Activated CD4-positive, alpha-beta memory T cell treated with anti-CD3 and anti-CD28 coated beads, Interleukin-2, amount 10 ng/mL, durations not matched to agents 7 days and 5 days (primary cell): ENCODE measurements around the gene GBP7. TPM values are rescaled to one million over a fixed set of nuclear protein-coding genes. Genes with fewer than 3 reads are reported as not detected.
"Not testable (repeated sequence)": the region's sequence is repeated elsewhere in the genome, so short reads cannot be mapped to it uniquely, and the experiment has no call there.

ENCODE experiments used
- CTCF ChIA-PET: fragments of 350-600 bp; sonication (Branson Sonifier 250); formaldehyde crosslinking; loops from one replicate; lab custom pipeline; 2021; ENCODE audit warnings: antibody characterized with exemption, inconsistent platforms; lab: Charles Lee
- POLR2A ChIA-PET: fragments of 350-600 bp; sonication (Branson Sonifier 250); formaldehyde crosslinking; loops from one replicate; lab custom pipeline; 2021; ENCODE audit warnings: antibody characterized with exemption; lab: Charles Lee
- DNase-seq: peaks from one replicate; pipeline ENCODE4 v3.0.0-alpha.2; 2020
- H3K27ac Mint-ChIP-seq: one replicate; pipeline ENCODE4 v1.8.0; 2021; ENCODE audit warnings: mild to moderate bottlenecking, mixed read lengths
- H3K27me3 Mint-ChIP-seq: one replicate; pipeline ENCODE4 v1.8.0; 2021; ENCODE audit warnings: mixed read lengths
- H3K36me3 Mint-ChIP-seq: one replicate; pipeline ENCODE4 v1.8.0; 2021; ENCODE audit warnings: low read depth, mixed read lengths
- H3K4me1 Mint-ChIP-seq: one replicate; pipeline ENCODE4 v1.8.0; 2021; ENCODE audit warnings: mixed read lengths
- H3K4me3 Mint-ChIP-seq: one replicate; pipeline ENCODE4 v1.8.0; 2021; ENCODE audit warnings: mild to moderate bottlenecking, mixed read lengths
- H3K9me3 Mint-ChIP-seq: one replicate; pipeline ENCODE4 v1.8.0; 2021; ENCODE audit warnings: mixed read lengths
- total RNA-seq, 2 experiments: library from RNA; stranded (reverse); gene quantifications; one replicate each; pipeline ENCODE4 v1.2.3, GENCODE V29; 2021

GBP7 gene, protein sequence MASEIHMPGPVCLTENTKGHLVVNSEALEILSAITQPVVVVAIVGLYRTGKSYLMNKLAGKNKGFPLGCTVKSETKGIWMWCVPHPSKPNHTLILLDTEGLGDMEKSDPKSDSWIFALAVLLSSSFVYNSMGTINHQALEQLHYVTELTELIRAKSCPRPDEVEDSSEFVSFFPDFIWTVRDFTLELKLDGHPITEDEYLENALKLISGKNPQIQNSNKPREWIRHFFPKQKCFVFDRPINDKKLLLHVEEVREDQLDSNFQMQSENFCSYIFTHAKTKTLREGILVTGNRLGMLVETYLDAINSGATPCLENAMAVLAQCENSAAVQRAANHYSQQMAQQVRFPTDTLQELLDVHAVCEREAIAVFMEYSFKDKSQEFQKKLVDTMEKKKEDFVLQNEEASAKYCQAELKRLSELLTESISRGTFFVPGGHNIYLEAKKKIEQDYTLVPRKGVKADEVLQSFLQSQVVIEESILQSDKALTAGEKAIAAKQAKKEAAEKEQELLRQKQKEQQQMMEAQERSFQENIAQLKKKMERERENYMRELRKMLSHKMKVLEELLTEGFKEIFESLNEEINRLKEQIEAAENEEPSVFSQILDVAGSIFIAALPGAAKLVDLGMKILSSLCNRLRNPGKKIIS
- under 1 TPM; 0.15 to 0.30 TPM for total RNA-seq

GRCh38 chr1:89175601-89176256 lies at the start of gene GBP7:
GBP7 (minus strand) TSS chr1:89176003; CDS start chr1:89171935, 4,068 bp downstream.
- ChIA-PET POLR2A (interaction anchor here (1.2 kb wide), 1 partner anchor 48 kb away, joined by 3 read pairs; no protein-coding TSS in a partner anchor), CTCF (no interaction called here)
- peaks cover 3% of the 10 kb centered on the region for H3K9me3 Mint-ChIP-seq
- DNase-seq = no peak
- H3K27me3 Mint-ChIP-seq = no peaks in the 10 kb centered on the region
- H3K4me1 Mint-ChIP-seq = peaks cover 10% of the 10 kb centered on the region
- peaks cover 5% of the 10 kb centered on the region for H3K36me3 Mint-ChIP-seq
- H3K27ac Mint-ChIP-seq = no peak within 1 kb of the TSS
- no peak within 1 kb of the TSS for H3K4me3 Mint-ChIP-seq

DNA sequence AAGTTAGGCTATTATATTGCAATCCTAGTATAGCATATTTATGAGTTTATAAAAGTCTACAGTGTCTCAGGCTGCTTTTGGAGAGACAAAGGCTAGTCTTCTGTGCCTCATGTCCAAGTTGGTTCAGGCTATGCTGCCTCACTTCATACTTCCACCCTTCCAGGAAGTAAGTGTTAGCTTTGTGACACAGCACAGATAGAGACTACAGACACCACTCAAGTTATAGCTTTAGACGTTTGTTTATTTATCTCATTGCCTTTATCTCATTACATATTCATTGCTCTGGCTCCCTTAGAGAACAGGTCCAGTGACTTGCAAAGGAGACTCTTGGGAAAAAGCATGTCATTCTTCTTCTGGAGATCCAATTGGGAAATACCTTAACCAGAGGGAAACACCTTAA lies 45.5 kb upstream of the GBP7 start:
- peaks cover 23% of the 10 kb centered on the region for H3K9me3 Mint-ChIP-seq
- ChIA-PET CTCF (interaction anchor here (0.5 kb wide), 1 partner anchor 74 kb away, joined by 4 read pairs; no protein-coding TSS in a partner anchor), POLR2A (no interaction called here)
- H3K27ac Mint-ChIP-seq = no peak overlapping the region
- H3K27me3 Mint-ChIP-seq = no peaks in the 10 kb centered on the region
- DNase-seq = no peak
- H3K4me3 Mint-ChIP-seq = no peak overlapping the region
- no peaks in the 10 kb centered on the region for H3K4me1 Mint-ChIP-seq
- peaks cover 22% of the 10 kb centered on the region for H3K36me3 Mint-ChIP-seq

DNA sequence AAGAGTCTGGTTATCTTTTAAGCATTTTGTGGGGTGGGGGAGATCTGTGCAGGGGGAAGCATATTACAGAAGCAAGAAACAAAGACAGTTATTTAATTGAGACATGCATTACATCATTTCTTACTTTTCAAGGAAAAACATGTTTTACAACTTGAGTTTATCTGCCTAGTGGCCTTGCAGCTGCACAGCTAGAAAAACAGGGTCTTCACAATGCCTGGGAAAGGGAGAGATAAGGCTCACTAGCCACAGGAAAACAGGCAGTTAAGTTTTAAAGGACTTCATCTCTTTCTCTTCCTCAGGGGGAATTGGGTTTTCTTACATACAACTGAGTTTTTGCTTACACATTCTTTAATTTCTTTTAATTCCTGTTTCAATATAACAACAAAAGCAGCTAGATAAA lies 44.0 kb upstream of the GBP7 start:
- POLR2A ChIA-PET, DNase-seq: not testable (repeated sequence)

GRCh38 chr1:89218941-89219340 lies 43.1 kb upstream of the GBP7 start:
- POLR2A ChIA-PET, H3K27ac Mint-ChIP-seq, H3K27me3 Mint-ChIP-seq, H3K4me1 Mint-ChIP-seq, H3K4me3 Mint-ChIP-seq, CTCF ChIA-PET, DNase-seq: not testable (repeated sequence)
- Mint-ChIP-seq H3K36me3 (peaks cover 15% of the 10 kb centered on the region), H3K9me3 (peaks cover 22% of the 10 kb centered on the region)

More for the DNA sequence above, 44.0 kb upstream of the GBP7 start:
- H3K27me3 Mint-ChIP-seq, CTCF ChIA-PET, H3K4me1 Mint-ChIP-seq, H3K27ac Mint-ChIP-seq, H3K4me3 Mint-ChIP-seq: not testable (repeated sequence)
- Mint-ChIP-seq H3K9me3 (peaks cover 25% of the 10 kb centered on the region), H3K36me3 (peaks cover 12% of the 10 kb centered on the region)

DNA sequence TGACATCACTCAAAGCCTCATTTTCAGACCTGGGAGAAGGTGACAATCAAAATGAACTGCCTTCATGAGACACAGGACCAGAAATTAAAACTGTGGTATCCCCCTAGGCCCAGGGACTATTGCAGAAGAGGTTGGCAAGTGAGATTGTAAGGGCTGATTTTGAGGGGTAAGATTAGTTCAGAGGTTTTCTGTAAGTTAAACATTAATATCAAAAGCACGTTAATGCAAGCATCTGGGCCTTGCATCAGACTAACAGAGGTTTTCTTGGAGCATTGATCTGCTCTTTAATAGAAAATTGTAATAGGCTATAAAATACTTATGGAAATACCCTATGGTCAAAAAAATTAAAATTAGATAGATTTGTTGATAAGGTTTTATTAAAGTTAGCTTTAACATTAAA lies 37.5 kb upstream of the GBP7 start:
- no peak overlapping the region for H3K4me3 Mint-ChIP-seq
- H3K4me1 Mint-ChIP-seq = no peaks in the 10 kb centered on the region
- CTCF ChIA-PET = no interaction called here
- POLR2A ChIA-PET = no interaction called here
- H3K9me3 Mint-ChIP-seq = peaks cover 30% of the 10 kb centered on the region
- no peaks in the 10 kb centered on the region for H3K27me3 Mint-ChIP-seq
- no peak for DNase-seq
- no peak overlapping the region for H3K27ac Mint-ChIP-seq
- H3K36me3 Mint-ChIP-seq = peaks cover 15% of the 10 kb centered on the region

GRCh38 chr1:89211035-89211634 lies 35.3 kb upstream of the GBP7 start:
- DNase-seq = no peak
- no peak overlapping the region for H3K27ac Mint-ChIP-seq
- POLR2A ChIA-PET = no interaction called here
- CTCF ChIA-PET = no interaction called here
- no peak overlapping the region for H3K4me3 Mint-ChIP-seq
- H3K9me3 Mint-ChIP-seq = peaks cover 33% of the 10 kb centered on the region
- peaks cover 17% of the 10 kb centered on the region for H3K36me3 Mint-ChIP-seq
- peaks cover 2% of the 10 kb centered on the region for H3K4me1 Mint-ChIP-seq
- H3K27me3 Mint-ChIP-seq = no peaks in the 10 kb centered on the region

DNA sequence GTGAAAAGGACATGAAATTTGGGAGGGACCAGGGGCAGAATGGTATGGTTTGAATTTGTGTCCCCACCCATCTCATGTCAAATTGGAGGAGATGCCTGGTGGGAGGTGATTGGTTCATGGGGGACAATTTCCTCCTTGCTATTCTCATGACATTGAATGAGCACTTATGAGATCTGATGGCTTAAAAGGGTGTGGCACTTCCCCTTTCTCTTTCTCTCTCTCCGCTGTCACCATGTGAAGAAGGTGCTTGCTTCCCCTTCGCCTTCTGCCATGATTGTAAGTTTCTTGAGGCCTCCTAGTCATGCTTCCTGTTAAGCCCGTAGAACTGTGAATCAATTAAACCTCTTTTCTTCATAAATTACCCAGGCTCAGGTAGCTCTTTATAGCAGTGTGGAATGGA lies 30.6 kb upstream of the GBP7 start:
- peaks cover 47% of the 10 kb centered on the region for H3K36me3 Mint-ChIP-seq
- H3K4me3 Mint-ChIP-seq = no peak overlapping the region
- H3K4me1 Mint-ChIP-seq = peaks cover 10% of the 10 kb centered on the region
- ChIA-PET CTCF (no interaction called here), POLR2A (no interaction called here)
- H3K27me3 Mint-ChIP-seq = no peaks in the 10 kb centered on the region
- no peak for DNase-seq
- peaks cover 43% of the 10 kb centered on the region for H3K9me3 Mint-ChIP-seq
- no peak overlapping the region for H3K27ac Mint-ChIP-seq

- POLR2A ChIA-PET = interaction anchor here (0.8 to 1.5 kb wide), 3 partner anchors 69 to 76 kb away, joined by 3 to 5 read pairs (median 4); no protein-coding TSS in a partner anchor
- CTCF ChIA-PET = no interaction called here
Observed at GRCh38 chr1:89203166-89203565, 27.4 kb upstream of the GBP7 start.

DNA sequence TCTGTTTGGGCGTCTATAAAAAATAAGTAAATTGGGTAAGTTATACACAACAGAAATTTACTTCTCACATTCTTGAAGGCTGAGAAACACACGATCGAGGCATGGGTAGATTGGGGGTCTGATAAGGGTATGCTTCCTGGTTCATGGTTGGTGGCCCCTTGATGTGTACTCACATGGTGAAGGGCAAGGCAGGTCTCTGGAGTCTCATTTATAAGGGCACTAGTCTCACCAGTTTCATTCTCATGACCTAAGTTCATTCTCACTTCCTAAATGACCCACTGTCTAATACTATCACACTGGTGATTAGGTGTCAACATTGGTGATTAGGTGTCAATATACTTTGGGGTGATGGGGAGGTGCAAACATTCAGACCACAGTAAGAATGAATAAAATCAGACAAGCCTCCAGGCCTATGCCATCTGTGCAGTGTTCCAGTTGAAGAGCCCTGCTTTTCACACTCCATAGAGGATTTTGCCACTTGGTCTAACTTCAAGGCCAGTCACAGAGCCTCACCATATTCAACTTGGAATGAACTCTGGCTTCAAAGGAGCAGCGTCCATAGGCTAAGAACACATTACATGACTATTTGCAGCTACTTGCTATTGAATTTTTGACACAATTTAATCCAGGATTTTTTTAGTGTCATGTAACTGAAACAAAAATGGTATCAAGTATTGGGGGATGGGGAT lies 25.4 kb upstream of the GBP7 start:
- ChIA-PET POLR2A (interaction anchor here (1.3 kb wide), 1 partner anchor 79 kb away, joined by 5 read pairs; no protein-coding TSS in a partner anchor), CTCF (no interaction called here)
- Mint-ChIP-seq H3K9me3 (peaks cover 19% of the 10 kb centered on the region), H3K4me3 (peak overlapping the region; percentile 51), H3K36me3 (peaks cover 62% of the 10 kb centered on the region), H3K27ac (peak overlapping the region; percentile 72), H3K27me3 (no peaks in the 10 kb centered on the region), H3K4me1 (peaks cover 40% of the 10 kb centered on the region)
- no peak for DNase-seq

More at GRCh38 chr1:89203166-89203565, 27.4 kb upstream of the GBP7 start:
- Mint-ChIP-seq H3K36me3 (peaks cover 51% of the 10 kb centered on the region), H3K4me3 (no peak overlapping the region), H3K9me3 (peaks cover 27% of the 10 kb centered on the region), H3K4me1 (peaks cover 25% of the 10 kb centered on the region), H3K27me3 (no peaks in the 10 kb centered on the region), H3K27ac (no peak overlapping the region)
- DNase-seq = no peak

- Mint-ChIP-seq H3K27ac (peak overlapping the region; percentile 72), H3K27me3 (no peaks in the 10 kb centered on the region), H3K4me3 (peak overlapping the region; percentile 51), H3K4me1 (peaks cover 45% of the 10 kb centered on the region), H3K9me3 (peaks cover 17% of the 10 kb centered on the region), H3K36me3 (peaks cover 67% of the 10 kb centered on the region)
- POLR2A ChIA-PET = interaction anchor here (1.0 to 3.7 kb wide), 6 partner anchors 59 to 137 kb away, joined by 4 to 99 read pairs (median 28); partner anchors contain the start of genes GBP1, GBP2 and GBP5
- CTCF ChIA-PET = interaction anchor here (1.2 to 3.3 kb wide), 4 partner anchors 75 to 254 kb away, joined by 3 to 19 read pairs (median 4); no protein-coding TSS in a partner anchor
- DNase-seq = no peak
Observed at GRCh38 chr1:89200663-89201062, 24.9 kb upstream of the GBP7 start.

DNA sequence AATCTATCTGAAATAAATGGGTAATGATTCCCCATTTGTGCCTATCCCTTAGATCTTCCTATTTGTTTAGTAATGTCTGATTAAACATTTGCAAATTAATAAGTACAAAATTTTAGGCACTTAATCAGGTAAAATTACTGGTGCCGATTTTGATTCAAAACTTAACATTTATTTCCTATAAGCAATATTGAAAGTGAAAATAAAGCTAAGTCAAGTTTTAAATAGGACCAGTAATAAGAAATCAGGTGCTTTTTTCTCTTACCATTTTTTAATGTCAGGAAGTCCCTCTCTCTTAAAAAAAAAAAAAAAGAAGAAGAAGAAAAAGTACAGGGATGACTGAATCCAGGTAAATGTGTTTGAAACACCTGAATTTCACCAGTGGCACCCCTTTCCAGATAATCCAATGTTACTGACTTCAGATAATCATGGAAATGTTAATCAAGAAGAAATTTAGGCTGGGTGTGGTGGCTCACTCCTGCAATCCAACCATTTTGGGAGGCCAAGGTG lies 23.8 kb upstream of the GBP7 start:
- no peaks in the 10 kb centered on the region for H3K27me3 Mint-ChIP-seq
- peaks cover 9% of the 10 kb centered on the region for H3K9me3 Mint-ChIP-seq
- peak overlapping the region; percentile 91 for H3K4me3 Mint-ChIP-seq
- peaks cover 56% of the 10 kb centered on the region for H3K4me1 Mint-ChIP-seq
- ChIA-PET POLR2A (interaction anchor here (0.7 to 3.7 kb wide), 15 partner anchors 60 to 430 kb away, joined by 3 to 99 read pairs (median 5); partner anchors contain the start of genes GBP1, GBP2, GBP5 and LRRC8B), CTCF (interaction anchor here (1.0 to 3.3 kb wide), 10 partner anchors 9 to 255 kb away, joined by 3 to 19 read pairs (median 4); no protein-coding TSS in a partner anchor)
- no peak for DNase-seq
- H3K27ac Mint-ChIP-seq = peak overlapping the region; percentile 89
- peaks cover 71% of the 10 kb centered on the region for H3K36me3 Mint-ChIP-seq
